ENCODE results near the gene OR13C5.

Gene OR13C5

DNA sequence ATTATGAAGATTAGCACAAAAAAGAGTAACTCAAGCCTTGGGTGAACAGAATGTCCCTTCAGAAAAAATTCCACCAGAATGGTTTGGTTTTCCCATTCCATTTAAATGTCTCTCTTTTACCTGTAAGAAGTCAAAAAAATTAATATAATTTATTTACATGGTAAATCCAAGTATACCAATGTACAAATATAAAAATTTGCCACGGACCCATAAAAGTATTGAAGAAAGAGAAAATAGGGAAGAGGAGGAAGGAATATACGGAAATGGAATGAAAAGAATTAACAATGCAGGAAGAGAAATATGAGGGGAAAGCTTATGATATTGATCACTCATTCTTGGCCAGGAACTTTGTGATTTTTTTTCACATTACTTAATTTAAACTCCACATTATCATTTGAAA is 18.9 kb upstream of the OR13C5 start, which contains the start of gene OR13C9:
TSS of gene OR13C9 (minus strand) at position 101 of the 400 bp plus-strand sequence. CDS start at position 101, 0 bp downstream.
- 100% methylated on average over 1 of the region's 2 CpGs; no CpG with 5 or more reads in 1 of the 2 donors for WGBS, 2 donors (ENCODE audit: extremely low coverage in 2 of 2, insufficient read length in 2 of 2, insufficient replicate concordance in 1 of 2)

GRCh38 chr9:104617418-104617817 is 18.2 kb upstream of the OR13C5 start:
- no peak overlapping the region for H2BK12ac ChIP-seq (ENCODE audit: low read length)
- H2BK5ac ChIP-seq (ENCODE audit: low read length) = no peak overlapping the region
- no peak overlapping the region for H3K18ac ChIP-seq (ENCODE audit: low read length)
- no peak overlapping the region for H2AK5ac ChIP-seq (ENCODE audit: low read depth, low read length)
- no peaks in the 10 kb centered on the region for H3K36me3 ChIP-seq (replicated peaks in 1 of 2; ENCODE audit: control insufficient read depth in 2 of 2, insufficient read depth in 2 of 2, low read length in 2 of 2)
- no peak overlapping the region for H3K9ac ChIP-seq (ENCODE audit: low read depth, low read length, poor library complexity)
- H2BK120ac ChIP-seq (ENCODE audit: low read depth, low read length) = no peak overlapping the region
- H3K27ac ChIP-seq (replicated peaks; ENCODE audit: low read length) = no peak overlapping the region
- H3K14ac ChIP-seq (ENCODE audit: low read length) = no peak overlapping the region
- no peaks in the 10 kb centered on the region for H3K27me3 ChIP-seq (ENCODE audit: control insufficient read depth in 3 of 3, insufficient read depth in 3 of 3, low read depth in 1 of 3, low read length in 3 of 3)
- H2BK15ac ChIP-seq (ENCODE audit: low read length) = no peak overlapping the region
- H3K4ac ChIP-seq (ENCODE audit: low read length) = no peak overlapping the region
- no peaks in the 10 kb centered on the region for H3K9me3 ChIP-seq (replicated peaks in 1 of 2; ENCODE audit: control insufficient read depth in 2 of 2, insufficient read depth in 1 of 2, low read depth in 1 of 2, low read length in 2 of 2)
- no peak overlapping the region for H3K4me3 ChIP-seq (ENCODE audit: low read length in 2 of 2)
- no peak for DNase-seq (ENCODE audit: low spot score)
- no peak overlapping the region for H2AFZ ChIP-seq (ENCODE audit: low read length)
- no peak overlapping the region for H3K4me2 ChIP-seq (ENCODE audit: insufficient read depth, low read length, poor library complexity, severe bottlenecking)
- H4K8ac ChIP-seq (ENCODE audit: low read depth, low read length) = no peak overlapping the region
- no peaks in the 10 kb centered on the region for H3K4me1 ChIP-seq (ENCODE audit: control insufficient read depth in 2 of 2, insufficient read depth in 1 of 2, low read depth in 1 of 2, low read length in 2 of 2)
- H3K79me1 ChIP-seq (ENCODE audit: low read depth, low read length) = no peaks in the 10 kb centered on the region
- no peak overlapping the region for H4K91ac ChIP-seq (ENCODE audit: low read depth, low read length, poor library complexity)
- no peak overlapping the region for H3K23ac ChIP-seq (ENCODE audit: low read depth, low read length, poor library complexity)

More for the DNA sequence above, 18.9 kb upstream of the OR13C5 start, which contains the start of gene OR13C9:
- H2BK120ac ChIP-seq (ENCODE audit: low read depth, low read length) = no peak within 1 kb of the TSS
- no peak within 1 kb of the TSS for H3K18ac ChIP-seq (ENCODE audit: low read length)
- H3K36me3 ChIP-seq (replicated peaks in 1 of 2; ENCODE audit: control insufficient read depth in 2 of 2, insufficient read depth in 2 of 2, low read length in 2 of 2) = no peaks in the 10 kb centered on the region
- H2AFZ ChIP-seq (ENCODE audit: low read length) = no peak within 1 kb of the TSS
- no peak within 1 kb of the TSS for H2BK15ac ChIP-seq (ENCODE audit: low read length)
- no peak within 1 kb of the TSS for H4K8ac ChIP-seq (ENCODE audit: low read depth, low read length)
- no peak within 1 kb of the TSS for H3K14ac ChIP-seq (ENCODE audit: low read length)
- no peak within 1 kb of the TSS for H4K91ac ChIP-seq (ENCODE audit: low read depth, low read length, poor library complexity)
- H3K4me3 ChIP-seq (ENCODE audit: low read length in 2 of 2) = no peak within 1 kb of the TSS
- H3K23ac ChIP-seq (ENCODE audit: low read depth, low read length, poor library complexity) = no peak within 1 kb of the TSS
- no peak within 1 kb of the TSS for H2AK5ac ChIP-seq (ENCODE audit: low read depth, low read length)
- H3K27ac ChIP-seq (replicated peaks; ENCODE audit: low read length) = no peak within 1 kb of the TSS
- no peak within 1 kb of the TSS for H2BK12ac ChIP-seq (ENCODE audit: low read length)
- H3K4me1 ChIP-seq (ENCODE audit: control insufficient read depth in 2 of 2, insufficient read depth in 1 of 2, low read depth in 1 of 2, low read length in 2 of 2) = no peaks in the 10 kb centered on the region
- no peaks in the 10 kb centered on the region for H3K79me1 ChIP-seq (ENCODE audit: low read depth, low read length)
- H3K9ac ChIP-seq (ENCODE audit: low read depth, low read length, poor library complexity) = no peak within 1 kb of the TSS
- no peak for DNase-seq (ENCODE audit: low spot score)
- H3K4ac ChIP-seq (ENCODE audit: low read length) = no peak within 1 kb of the TSS
- no peak within 1 kb of the TSS for H2BK5ac ChIP-seq (ENCODE audit: low read length)
- no peaks in the 10 kb centered on the region for H3K9me3 ChIP-seq (replicated peaks in 1 of 2; ENCODE audit: control insufficient read depth in 2 of 2, insufficient read depth in 1 of 2, low read depth in 1 of 2, low read length in 2 of 2)
- no peaks in the 10 kb centered on the region for H3K27me3 ChIP-seq (ENCODE audit: control insufficient read depth in 3 of 3, insufficient read depth in 3 of 3, low read depth in 1 of 3, low read length in 3 of 3)
- no peak within 1 kb of the TSS for H3K4me2 ChIP-seq (ENCODE audit: insufficient read depth, low read length, poor library complexity, severe bottlenecking)

DNA sequence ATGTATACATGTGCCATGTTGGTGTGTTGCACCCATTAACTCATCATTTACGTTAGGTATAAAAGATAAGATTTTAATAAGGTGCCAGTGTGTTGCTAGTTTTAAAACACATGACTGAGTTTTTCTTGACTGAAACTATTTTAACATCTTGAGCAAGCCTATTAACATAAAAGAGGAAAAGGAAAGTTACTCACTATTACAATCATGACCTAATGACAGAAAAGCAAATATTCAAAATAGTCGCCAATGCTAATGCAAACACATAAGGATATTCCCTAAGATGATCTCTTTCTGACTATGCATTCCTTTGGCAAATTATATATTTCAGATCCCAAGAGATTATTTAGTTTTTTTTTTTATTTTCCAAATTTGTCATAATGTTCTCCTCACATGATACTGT is 12.0 kb upstream of the OR13C5 start:
- Histone ChIP-seq H3K4me2 (ENCODE audit: insufficient read depth, low read length, poor library complexity, severe bottlenecking) (no peak overlapping the region), H2AFZ (ENCODE audit: low read length) (no peak overlapping the region), H3K27ac (replicated peaks; ENCODE audit: low read length) (no peak overlapping the region), H3K14ac (ENCODE audit: low read length) (no peak overlapping the region), H3K79me1 (ENCODE audit: low read depth, low read length) (no peaks in the 10 kb centered on the region), H2BK12ac (ENCODE audit: low read length) (no peak overlapping the region), H3K18ac (ENCODE audit: low read length) (no peak overlapping the region), H3K27me3 (ENCODE audit: control insufficient read depth in 3 of 3, insufficient read depth in 3 of 3, low read depth in 1 of 3, low read length in 3 of 3) (no peaks in the 10 kb centered on the region), H3K9me3 (replicated peaks in 1 of 2; ENCODE audit: control insufficient read depth in 2 of 2, insufficient read depth in 1 of 2, low read depth in 1 of 2, low read length in 2 of 2) (no peaks in the 10 kb centered on the region), H2BK5ac (ENCODE audit: low read length) (no peak overlapping the region), H4K91ac (ENCODE audit: low read depth, low read length, poor library complexity) (no peak overlapping the region), H3K4ac (ENCODE audit: low read length) (no peak overlapping the region), H3K36me3 (replicated peaks in 1 of 2; ENCODE audit: control insufficient read depth in 2 of 2, insufficient read depth in 2 of 2, low read length in 2 of 2) (no peaks in the 10 kb centered on the region), H3K4me3 (ENCODE audit: low read length in 2 of 2) (no peak overlapping the region), H3K4me1 (ENCODE audit: control insufficient read depth in 2 of 2, insufficient read depth in 1 of 2, low read depth in 1 of 2, low read length in 2 of 2) (no peaks in the 10 kb centered on the region), H4K8ac (ENCODE audit: low read depth, low read length) (no peak overlapping the region), H2BK120ac (ENCODE audit: low read depth, low read length) (no peak overlapping the region), H3K9ac (ENCODE audit: low read depth, low read length, poor library complexity) (no peak overlapping the region), H3K23ac (ENCODE audit: low read depth, low read length, poor library complexity) (no peak overlapping the region), H2BK15ac (ENCODE audit: low read length) (no peak overlapping the region), H2AK5ac (ENCODE audit: low read depth, low read length) (no peak overlapping the region)
- WGBS, 2 donors (ENCODE audit: extremely low coverage in 2 of 2, insufficient read length in 2 of 2, insufficient replicate concordance in 1 of 2) = no CpG with 5 or more reads among the region's 2 CpGs
- no peak for DNase-seq (ENCODE audit: low spot score)

DNA sequence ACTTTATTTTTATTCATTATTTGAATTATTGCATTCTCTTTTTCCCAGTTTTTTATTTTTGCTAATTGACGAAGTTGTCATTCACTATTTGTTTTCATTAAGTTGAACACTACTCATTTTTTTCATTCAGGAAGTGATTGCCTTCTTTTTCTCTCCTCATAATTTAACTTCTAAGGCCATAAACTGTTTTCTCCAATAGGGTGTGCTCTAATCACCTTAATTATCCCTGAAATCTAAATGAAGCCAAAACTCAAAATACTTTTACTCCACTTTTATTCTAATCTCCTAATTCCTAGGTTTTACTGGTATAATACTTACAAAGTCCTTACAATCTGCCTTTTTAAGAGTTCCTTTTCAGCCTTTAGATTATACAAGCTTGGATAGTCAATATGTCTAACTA is 9.1 kb upstream of the OR13C5 start:
- Histone ChIP-seq H3K18ac (ENCODE audit: low read length) (no peak overlapping the region), H3K79me1 (ENCODE audit: low read depth, low read length) (no peaks in the 10 kb centered on the region), H3K36me3 (replicated peaks in 1 of 2; ENCODE audit: control insufficient read depth in 2 of 2, insufficient read depth in 2 of 2, low read length in 2 of 2) (no peaks in the 10 kb centered on the region), H2AK5ac (ENCODE audit: low read depth, low read length) (no peak overlapping the region), H3K9me3 (replicated peaks in 1 of 2; ENCODE audit: control insufficient read depth in 2 of 2, insufficient read depth in 1 of 2, low read depth in 1 of 2, low read length in 2 of 2) (no peaks in the 10 kb centered on the region), H3K14ac (ENCODE audit: low read length) (no peak overlapping the region), H3K27ac (replicated peaks; ENCODE audit: low read length) (no peak overlapping the region), H2BK5ac (ENCODE audit: low read length) (no peak overlapping the region), H3K4ac (ENCODE audit: low read length) (no peak overlapping the region), H4K91ac (ENCODE audit: low read depth, low read length, poor library complexity) (no peak overlapping the region), H3K23ac (ENCODE audit: low read depth, low read length, poor library complexity) (no peak overlapping the region), H3K4me3 (ENCODE audit: low read length in 2 of 2) (no peak overlapping the region), H3K27me3 (ENCODE audit: control insufficient read depth in 3 of 3, insufficient read depth in 3 of 3, low read depth in 1 of 3, low read length in 3 of 3) (no peaks in the 10 kb centered on the region), H2BK12ac (ENCODE audit: low read length) (no peak overlapping the region), H4K8ac (ENCODE audit: low read depth, low read length) (no peak overlapping the region), H3K4me2 (ENCODE audit: insufficient read depth, low read length, poor library complexity, severe bottlenecking) (no peak overlapping the region), H2BK15ac (ENCODE audit: low read length) (no peak overlapping the region), H2AFZ (ENCODE audit: low read length) (no peak overlapping the region), H3K9ac (ENCODE audit: low read depth, low read length, poor library complexity) (no peak overlapping the region), H3K4me1 (ENCODE audit: control insufficient read depth in 2 of 2, insufficient read depth in 1 of 2, low read depth in 1 of 2, low read length in 2 of 2) (no peaks in the 10 kb centered on the region), H2BK120ac (ENCODE audit: low read depth, low read length) (no peak overlapping the region)
- DNase-seq (ENCODE audit: low spot score) = no peak
- WGBS, 2 donors (ENCODE audit: extremely low coverage in 2 of 2, insufficient read length in 2 of 2, insufficient replicate concordance in 1 of 2) = no CpG with 5 or more reads among the region's 1 CpG

Measured in neuronal stem cell (in vitro differentiated cells).